Measurements from ENCODE around the gene PPP1R12B.
"Not testable (repeated sequence)": the region's sequence is repeated elsewhere in the genome, so short reads cannot be mapped to it uniquely, and the experiment has no call there.

The PPP1R12B gene

DNA sequence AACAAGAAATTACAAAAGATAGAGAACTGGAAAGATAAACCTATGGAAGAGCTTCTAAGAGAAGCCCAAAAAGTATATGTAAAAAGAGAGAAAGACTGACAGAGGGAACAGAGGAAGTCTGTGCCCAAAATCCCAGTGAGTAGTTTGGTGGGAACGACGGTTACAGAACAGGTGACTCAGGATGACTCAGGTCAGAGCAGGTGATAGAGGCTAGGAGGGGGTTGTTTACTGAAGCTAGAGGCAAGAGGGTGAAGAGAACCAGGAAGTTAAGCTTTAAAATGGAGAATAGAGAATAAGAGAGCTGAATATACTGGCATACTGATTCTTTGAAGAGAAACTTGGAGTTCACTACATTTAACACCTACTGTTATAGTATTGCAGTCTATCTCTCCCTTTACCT is 134.9 kb downstream of the PPP1R12B start:
- DNase-seq (ENCODE audit: low read depth), result not testable (repeated sequence)

DNA sequence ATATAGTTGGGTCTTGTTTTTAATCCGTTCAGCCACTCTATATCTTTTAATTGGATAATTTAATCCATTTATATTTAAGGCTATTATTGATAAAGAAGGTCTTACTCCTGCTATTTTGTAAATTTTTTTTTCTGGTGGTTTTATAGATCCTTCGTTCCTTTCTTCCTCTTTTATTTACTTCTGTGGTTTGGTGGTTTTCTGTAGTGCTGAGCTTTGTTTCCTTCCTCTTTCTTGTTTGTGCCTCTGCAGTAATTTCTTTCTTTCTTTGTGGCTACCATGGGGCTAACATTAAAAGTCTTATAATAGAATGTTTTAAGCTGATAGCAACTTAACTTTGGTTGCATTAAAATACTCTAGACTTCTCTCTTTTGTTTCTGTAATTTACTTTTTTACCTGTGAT is 135.5 kb downstream of the PPP1R12B start:
- DNase-seq (ENCODE audit: low read depth), result not testable (repeated sequence)

DNA sequence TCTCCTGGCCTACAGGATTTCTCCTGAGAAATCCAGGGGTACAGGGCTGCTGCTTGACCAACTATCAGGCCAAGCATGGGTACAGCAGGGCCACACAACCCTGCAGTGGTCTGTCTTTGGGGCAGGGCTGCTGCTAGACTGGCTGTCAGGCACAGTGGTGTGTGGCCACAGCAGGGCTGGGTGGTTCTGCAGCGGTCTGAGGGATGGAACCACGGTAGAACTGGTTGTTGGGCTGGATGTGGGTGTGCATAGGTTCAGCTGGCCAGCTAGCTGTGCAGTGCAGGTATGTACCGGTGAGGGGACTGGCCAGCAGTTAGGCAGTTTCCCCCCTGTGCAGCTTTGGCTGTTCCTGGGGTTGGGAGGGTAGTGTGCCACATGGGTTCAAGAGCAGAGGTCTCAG is 136.3 kb downstream of the PPP1R12B start:
- DNase-seq (ENCODE audit: low read depth), result not testable (repeated sequence)

DNA sequence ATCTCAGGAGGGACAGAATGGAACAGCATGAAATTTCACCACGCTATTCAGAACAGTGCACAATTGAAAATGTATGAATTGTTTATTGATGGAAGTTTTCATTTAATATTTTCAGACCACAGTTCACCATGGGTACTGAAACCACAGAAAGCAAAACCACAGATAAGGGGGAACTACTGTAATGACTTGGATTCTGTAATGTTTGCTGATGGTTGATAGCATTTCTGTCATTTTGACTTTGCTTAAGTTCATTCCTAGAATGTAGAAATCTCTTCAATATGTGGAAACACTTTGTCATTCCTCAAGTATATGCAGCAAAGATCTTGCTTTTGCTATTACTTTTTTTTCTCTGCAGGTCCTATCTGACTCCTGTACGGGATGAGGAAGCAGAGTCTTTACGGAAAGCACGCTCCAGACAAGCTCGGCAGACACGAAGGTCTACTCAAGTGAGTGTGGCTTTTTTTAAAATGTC is 139.7 kb downstream of the PPP1R12B start:
- not testable (repeated sequence) for DNase-seq (ENCODE audit: low read depth)

DNA sequence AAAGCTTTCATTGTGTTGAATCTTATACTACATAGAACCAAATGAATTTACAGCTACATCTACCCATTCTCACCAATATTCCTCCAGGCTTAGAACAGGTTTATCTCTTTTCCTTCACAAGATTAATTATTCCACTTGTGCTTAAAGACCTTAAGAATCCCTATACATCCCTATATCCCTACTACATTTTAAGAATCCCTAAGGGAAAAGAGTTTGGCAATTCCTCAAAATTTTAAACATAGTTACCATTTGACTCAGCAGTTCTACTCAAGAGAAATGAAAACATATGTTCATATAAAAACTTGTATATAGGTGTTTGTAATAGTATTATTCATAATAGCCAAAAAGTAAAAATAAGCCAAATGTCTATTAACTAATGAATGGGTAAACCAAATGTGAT is 140.6 kb downstream of the PPP1R12B start:
- DNase-seq (ENCODE audit: low read depth), result not testable (repeated sequence)

DNA sequence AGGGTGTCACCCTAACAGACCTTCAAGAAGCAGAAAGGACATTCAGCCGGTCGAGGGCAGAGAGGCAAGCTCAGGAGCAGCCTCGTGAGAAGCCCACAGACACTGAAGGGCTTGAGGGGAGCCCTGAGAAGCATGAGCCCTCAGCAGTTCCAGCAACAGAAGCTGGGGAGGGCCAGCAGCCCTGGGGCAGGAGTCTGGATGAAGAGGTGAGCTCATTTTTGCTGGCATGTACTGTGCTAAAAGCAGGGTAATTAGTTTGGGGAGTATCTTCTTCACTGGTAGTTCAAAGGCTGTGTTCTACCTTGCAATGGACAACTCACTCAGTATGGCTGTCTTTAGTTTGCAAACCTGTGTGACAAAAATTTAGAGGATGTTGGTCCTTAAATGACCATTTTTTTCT is 144.6 kb downstream of the PPP1R12B start:
- DNase-seq (ENCODE audit: low read depth), result not testable (repeated sequence)

DNA sequence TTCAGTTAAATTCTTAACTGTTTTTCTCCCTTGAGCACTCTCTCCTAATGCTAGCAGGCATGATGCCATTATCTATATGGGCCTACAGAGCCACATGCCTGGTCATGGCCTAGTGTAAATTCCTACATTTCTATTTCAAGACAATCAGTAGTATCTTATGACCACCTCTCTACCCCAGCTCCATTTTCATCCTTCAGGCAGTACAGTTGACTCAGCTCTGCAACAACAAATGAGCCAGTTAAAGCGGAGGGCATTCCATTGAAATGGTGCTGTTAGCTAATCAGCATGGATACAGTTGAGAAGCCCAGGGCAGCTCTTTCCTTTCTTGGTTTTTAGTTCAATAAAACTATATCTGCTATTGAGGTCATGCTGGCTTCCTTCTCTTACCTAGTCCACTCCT is 150.0 kb downstream of the PPP1R12B start:
- no peak for DNase-seq (ENCODE audit: low read depth)

DNA sequence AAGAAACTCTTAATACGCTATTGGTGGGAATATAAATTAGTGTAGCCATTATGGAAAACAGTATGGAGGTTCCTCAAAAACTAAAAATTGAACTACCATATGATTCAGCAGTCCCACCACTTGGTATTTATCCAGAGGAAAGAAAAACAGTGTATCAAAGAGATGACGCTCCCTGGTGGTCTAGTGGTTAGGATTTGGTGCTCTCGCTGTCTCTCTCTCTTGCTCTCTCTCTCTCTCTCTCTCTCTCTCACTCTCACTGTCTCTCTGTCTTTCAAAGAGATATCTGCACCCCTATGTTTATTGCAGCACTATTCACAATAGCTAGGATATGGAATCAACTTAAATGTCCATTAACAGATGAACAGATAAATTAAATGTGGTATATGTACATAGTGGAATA is 151.5 kb downstream of the PPP1R12B start:
- not testable (repeated sequence) for DNase-seq (ENCODE audit: low read depth)

DNA sequence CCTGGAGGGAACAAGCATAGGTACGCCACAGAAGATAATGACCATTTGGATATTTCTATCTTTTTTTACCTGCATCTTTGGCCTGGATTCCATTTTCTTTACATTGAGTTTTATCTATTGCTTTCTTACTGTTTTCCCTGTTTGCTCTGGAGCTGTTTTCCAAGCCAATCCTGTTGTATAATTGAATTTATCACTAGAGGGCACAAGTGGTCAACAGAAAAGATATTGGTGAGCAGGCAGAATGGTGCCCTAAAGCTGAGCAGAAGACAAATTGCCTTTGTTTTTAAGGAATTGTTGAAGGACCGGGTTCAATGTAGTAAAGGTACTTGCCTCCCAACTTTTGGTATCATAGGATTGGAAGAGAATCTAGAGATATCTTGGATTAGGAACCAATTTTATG is 152.8 kb downstream of the PPP1R12B start:
- DNase-seq (ENCODE audit: low read depth), result no peak

DNA sequence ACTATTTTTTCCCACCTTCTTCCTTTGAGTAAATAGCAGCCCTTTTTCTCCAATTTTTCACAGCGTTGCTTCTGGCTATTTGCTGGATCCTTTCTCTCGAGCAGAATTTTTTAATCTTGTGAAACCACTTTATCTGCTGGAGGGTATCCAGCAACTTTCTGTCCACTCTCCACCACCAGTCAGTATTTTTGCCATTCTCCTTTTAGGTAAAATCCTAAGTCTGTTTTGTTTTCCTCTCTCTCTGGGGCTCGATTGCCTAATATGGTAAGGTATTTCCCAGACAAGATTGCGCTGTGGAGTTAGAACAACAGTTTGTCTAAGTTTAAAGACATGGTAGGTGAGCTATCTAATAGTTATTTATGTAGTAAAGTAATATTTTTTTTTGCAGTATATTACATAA is 156.9 kb downstream of the PPP1R12B start:
- no peak for DNase-seq (ENCODE audit: low read depth)

DNA sequence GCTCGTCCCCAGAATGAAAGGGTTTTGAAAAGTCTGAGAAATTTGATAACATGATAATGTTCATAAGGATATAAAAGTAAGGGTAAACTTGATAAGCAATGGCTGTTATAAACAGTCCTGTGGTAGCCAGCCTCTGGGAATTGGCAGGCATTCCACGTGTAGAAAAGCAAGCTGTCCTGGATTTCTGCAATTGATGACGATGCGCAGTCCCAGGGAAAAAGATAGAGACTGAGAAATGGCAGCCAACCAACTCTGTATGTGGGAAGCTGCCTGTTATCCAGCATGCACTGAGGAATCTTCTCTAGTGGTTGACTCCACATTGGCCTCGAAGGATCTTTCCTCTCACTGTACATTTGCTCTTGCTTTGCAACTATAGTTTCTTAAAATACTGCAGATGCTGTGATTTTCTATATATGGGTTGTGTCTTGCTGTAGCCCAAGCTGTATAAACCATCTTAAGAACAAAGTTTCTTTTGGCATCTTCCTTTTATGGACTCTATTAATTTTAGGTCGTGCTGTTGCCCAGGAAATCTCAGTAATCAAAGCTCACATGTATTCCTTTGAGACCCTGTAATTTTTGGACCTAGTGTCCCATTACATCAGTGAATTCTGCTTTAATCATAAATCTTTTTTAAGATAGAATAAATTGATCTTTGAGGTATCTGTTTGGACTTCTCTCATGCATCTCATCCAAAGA is 157.5 kb downstream of the PPP1R12B start:
- DNase-seq (ENCODE audit: low read depth), result not testable (repeated sequence)

DNA sequence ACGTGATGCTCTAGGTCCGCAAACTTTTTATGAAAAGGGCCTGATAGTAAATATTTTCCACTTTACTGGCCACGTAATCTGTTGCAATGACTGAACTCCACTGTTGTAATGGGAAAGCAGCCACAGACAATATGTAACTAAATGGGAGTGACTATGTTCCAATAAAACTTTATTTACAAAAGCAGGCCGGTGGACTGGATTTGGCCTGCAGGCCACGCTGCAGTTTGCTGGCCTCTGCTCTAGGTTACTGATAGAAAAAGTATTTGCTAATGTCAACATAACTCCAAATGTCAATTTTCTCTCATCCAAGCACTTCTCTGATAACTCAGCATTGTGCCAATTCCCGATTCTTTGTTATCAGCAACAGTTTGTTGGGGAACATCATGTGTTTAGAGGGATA is 160.4 kb downstream of the PPP1R12B start:
- DNase-seq (ENCODE audit: low read depth), result not testable (repeated sequence)

DNA sequence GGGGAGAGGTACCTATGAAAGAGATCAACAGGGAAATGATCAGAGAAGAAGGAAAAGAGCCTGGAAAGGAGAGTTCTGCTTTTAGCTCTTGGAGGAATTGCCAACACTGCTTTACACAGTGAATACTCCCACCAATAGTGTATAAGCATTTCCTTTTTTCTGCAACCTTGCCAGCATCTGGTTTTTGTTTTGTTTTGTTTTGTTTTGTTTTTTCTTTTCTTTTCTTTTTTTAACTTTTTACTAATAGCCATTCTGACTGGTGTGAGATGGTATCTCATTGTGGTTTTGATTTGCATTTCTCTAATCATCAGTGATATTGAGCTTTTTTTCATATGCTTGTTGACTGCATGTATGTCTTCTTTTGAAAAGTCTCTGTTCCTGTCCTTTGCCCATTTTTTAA is 165.4 kb downstream of the PPP1R12B start:
- DNase-seq (ENCODE audit: low read depth), result not testable (repeated sequence)

DNA sequence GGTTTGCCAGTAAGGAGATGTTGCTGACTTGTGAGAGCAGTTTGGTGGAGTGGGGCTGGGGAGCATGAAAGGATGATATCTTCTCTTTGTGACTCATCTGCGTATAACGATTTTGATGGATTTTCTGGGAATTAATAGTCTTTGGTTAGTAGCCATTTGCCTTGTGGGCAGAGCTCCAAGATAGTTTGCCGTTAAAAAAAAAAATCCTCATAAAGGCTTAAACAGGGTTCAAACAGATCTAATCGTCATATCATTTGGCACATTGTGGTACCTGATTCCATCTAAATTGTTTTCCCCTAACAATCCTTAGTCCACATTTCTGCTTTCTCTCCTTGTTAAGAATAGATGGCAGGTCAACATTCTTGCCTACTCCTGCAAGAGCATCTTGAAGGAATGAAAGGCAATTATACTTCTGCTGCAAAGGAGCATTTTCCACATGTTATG is 168.0 kb downstream of the PPP1R12B start:
- DNase-seq (ENCODE audit: low read depth), result no peak

DNA sequence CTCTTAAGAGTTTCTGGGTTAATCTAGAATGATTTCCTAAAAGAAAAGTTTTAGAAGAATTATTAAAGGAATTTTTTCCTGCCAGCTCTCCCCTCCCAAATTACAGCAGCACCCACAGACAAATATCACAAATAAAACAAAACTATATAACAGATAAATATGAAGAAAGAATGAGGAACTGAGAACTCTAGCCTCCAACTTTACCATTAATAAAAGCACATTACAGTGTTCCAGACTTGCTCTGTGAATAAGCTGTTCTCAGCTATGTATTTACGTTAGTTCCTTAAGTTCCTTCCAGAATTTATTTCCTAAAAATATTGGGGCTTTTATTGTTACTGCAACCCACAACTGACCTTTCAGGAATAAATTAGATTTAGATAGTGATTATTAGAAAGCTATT is 168.6 kb downstream of the PPP1R12B start:
- DNase-seq (ENCODE audit: low read depth), result not testable (repeated sequence)

DNA sequence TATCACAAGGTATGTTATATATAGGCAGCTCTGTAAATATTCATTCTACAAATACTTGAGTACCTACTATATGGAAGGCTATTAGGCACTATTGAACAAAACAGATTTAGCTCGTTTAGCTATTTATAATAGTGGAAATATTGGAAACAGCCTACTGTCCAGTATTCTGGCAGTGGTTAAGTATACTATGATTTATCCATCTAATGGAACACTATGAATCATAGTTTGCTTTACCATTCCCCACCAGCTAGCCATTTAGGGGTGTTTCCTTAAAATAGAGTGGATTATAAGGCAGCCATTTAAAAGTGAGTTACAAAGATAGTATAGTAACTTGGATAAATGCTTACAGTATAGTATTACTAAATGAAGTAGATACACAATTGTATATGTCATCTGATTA is 169.7 kb downstream of the PPP1R12B start:
- DNase-seq (ENCODE audit: low read depth), result not testable (repeated sequence)

DNA sequence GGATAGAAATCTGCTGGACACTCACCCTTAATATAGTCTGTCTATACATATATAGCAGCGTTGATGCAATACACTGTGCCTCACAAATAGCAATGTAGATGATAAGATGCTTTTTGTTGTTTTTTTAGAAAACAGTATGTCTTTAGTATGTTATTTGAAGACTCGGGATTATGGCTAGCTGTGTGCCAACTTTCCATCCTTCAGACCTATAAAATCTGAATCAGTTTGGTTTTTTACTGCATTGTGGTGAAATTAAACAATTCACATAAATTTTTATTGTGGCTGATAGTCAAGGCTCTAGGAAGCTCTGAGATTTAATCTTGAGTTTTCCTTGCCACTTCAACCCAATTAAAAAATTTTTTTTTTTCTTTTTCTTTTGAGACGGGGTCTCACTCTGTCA is 170.4 kb downstream of the PPP1R12B start:
- DNase-seq (ENCODE audit: low read depth), result not testable (repeated sequence)

DNA sequence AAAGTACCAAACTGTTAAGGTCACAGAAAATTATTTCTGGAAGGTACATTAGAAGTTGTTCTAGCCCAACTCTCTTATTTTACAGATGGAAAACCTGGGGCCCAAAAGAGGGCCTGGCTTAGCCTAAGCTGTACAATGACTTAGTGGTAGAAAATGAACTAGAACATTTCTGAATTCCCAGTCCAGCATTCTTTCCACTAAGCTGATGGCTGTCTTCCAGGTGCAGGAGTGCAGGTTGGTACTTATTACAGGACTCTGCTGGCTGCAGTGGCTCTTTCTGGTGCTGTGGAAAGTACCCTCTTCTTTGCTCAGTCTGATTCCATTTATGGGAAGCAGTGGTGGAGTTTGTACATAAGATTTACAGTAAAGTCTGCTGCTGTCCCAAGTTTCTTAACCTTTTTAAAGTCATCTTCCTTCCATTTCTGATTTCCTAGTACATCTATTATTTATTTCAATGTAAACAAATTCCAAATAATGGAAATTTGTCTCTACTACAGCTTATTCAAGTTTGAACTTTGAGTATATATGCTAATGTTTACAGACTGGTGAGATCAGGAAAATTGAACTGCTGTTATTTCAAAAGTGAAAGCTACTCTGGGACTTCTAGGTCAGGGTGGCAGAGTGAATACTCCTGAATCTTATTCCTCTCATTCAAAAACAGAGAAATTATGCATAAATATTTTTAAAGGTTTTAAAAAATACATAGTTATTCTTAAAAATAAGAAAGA is 171.8 kb downstream of the PPP1R12B start:
- DNase-seq (ENCODE audit: low read depth), result not testable (repeated sequence)

DNA sequence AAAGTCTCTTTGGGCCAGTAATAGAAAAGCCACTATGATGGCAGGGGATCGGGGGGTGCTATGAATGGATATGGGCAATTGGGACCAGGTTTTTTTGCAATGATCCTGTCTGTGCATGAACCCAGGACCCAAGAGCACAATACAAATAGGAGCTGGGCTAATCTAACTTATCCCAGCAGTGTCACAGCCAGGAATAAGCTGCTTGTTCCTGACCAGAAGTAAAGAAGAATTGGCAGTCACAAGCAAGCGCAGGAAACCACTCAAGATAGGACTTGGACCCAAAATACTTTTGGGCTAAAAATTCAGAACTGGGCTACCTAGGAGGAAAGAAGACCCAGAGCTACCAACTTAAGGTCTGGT is 172.3 kb downstream of the PPP1R12B start:
- DNase-seq (ENCODE audit: low read depth), result not testable (repeated sequence)

DNA sequence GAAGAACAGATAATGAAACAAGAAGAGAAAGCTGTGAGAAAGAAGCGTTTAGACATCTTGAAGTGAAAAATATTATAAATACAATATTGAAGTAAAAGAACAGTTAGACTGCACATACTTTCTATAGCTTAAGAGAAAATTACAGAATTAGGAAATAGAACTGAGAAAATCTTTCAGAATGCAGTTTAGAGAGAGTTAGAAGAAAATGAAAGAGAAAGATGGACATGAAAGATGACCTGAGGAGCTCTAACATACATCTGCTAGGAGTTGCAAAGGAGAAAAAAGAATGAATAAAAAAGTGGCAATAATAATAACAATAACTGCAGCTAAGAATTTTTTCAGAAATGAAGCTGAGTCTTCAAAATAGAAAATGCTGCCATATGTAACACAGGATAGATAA is 173.0 kb downstream of the PPP1R12B start:
- not testable (repeated sequence) for DNase-seq (ENCODE audit: low read depth)

DNA sequence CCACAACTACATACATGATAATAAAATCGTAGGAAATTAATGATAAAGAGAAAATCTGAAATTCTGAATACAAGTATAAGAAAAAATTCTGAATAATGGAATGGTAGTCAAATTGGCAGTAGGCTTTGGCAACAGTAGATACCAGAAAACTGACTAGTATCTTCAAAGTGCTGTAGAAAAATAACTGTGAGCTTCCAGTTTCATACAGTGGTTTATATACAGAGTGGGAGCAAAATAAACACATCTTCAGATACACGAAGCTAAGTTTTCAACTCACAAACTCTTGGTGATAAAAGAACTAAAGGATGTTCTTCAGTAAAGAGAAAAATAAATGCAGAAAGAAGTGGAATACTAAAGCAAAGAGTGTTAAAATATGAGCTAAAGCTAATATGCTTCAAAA is 173.4 kb downstream of the PPP1R12B start:
- no peak for DNase-seq (ENCODE audit: low read depth)

DNA sequence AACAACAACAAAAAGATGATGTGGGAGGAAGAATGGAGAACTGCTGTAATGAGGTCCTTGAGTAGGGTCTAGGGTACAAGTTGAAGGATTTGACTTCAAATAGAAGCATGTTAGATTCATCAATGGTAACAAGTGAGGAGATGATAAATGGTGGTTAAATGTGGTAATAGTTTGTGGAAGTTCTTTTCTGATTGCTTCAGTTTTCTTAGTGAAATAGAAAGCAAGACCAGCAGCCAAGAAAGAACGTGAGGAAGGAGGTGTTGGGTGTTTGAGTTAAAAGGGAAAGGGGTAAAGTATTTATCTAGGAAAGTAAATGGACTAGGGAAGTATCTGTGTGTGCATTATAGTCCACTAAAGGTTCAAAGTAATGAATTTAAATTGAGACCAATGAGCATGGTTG is 177.6 kb downstream of the PPP1R12B start:
- DNase-seq (ENCODE audit: low read depth), result not testable (repeated sequence)

DNA sequence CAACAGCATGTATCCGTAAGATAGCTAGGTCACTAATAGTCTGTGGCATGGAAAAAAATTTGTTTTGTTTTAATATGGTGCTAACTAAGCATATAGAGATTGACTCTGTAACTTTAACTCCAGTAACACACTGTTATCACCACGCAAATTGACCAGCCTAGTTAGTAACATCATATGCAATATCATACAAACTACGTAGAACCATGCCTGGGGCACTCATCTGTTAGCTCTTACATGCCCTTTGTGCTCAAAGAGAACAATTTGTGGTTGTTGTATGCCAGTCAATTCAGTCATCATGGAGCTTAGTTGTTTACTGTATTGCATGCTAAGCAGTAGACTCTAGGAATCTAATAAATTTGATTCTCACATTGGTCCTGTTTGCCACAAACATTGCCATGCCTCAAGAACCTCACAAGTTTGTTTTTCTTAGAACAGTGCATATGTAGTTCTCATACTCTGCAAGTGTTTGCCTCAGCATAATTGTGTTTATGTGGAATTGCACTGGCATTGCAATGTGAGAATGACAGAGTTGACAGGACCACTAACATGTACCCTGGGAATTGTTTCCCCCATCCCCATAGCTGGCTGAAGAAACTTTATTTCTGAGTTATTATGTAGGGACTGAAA is 179.7 kb downstream of the PPP1R12B start:
- not testable (repeated sequence) for DNase-seq (ENCODE audit: low read depth)
